Measurements from ENCODE around the gene FAM120B.
"Not testable (repeated sequence)": the region's sequence is repeated elsewhere in the genome, so short reads cannot be mapped to it uniquely, and the experiment has no call there.

The FAM120B gene

DNA sequence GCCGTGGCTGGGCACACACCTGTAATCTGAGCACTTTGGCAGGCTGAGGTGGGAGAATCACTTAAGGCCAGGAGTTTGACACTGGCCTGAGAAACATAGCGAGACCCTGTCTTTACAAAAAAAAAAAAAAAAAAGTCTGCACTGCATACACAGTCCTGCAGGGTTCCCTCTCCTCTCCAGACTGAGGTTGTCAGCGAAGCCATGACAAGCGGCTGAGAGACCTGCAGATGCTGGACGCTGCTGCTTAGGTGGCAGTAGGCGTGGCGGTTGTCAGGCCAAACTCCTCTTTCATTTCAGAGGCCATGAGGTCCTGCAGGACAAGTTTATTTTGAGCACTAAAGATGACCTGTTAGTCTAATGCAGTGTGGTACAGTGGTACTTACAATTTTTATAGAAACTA is 86.5 kb downstream of the FAM120B start:
- Histone ChIP-seq H3K27me3 (ENCODE audit: control insufficient read depth in 1 of 2, insufficient read depth in 2 of 2, low read length in 2 of 2) (no peaks in the 10 kb centered on the region), H3K36me3 (ENCODE audit: control insufficient read depth in 2 of 2, insufficient read depth in 2 of 2, low read length in 2 of 2) (peaks cover 44 to 49% of the 10 kb centered on the region in 2 donors), H3K9ac (ENCODE audit: low read length in 2 of 2) (no peak overlapping the region), H3K27ac (ENCODE audit: low read length) (no peak overlapping the region), H3K4me1 (ENCODE audit: control insufficient read depth, insufficient read depth, low read length) (no peaks in the 10 kb centered on the region), H3K9me3 (ENCODE audit: control insufficient read depth in 2 of 2, low read length in 2 of 2) (no peaks in the 10 kb centered on the region), H3K4me3 (ENCODE audit: low read length in 2 of 2) (no peak overlapping the region)

DNA sequence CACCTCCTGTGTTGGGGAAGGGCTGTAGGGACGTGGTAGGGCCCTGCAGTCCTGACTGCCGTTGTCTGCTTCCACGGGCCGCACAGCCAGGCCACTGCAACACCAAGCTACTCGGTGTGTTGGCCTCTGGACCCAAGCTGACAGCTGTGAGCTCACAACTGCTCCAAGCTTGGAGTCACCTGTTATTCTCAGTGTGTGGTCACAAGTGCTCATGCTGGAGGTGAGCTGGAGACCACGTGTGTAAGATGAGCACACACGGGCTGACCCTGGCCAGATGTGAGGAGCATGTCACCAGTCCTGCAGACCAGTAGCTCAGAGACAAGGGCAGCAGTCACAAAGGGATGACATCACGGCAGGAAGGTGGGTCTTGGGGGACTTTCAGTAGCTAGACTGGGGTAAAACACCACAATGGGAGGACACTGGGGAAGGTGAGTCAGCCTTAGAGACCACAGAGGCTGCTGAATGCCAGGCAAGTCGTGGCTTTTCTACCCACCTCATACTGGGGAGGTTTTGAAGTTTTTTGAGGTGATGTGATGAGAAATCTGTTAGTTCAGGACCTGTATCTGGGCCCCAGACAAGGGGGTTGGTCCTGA is 87.3 kb downstream of the FAM120B start:
- Histone ChIP-seq H3K27me3 (ENCODE audit: control insufficient read depth in 1 of 2, insufficient read depth in 2 of 2, low read length in 2 of 2) (no peaks in the 10 kb centered on the region), H3K9me3 (ENCODE audit: control insufficient read depth in 2 of 2, low read length in 2 of 2) (no peaks in the 10 kb centered on the region), H3K27ac (ENCODE audit: low read length) (no peak overlapping the region), H3K4me1 (ENCODE audit: control insufficient read depth, insufficient read depth, low read length) (no peaks in the 10 kb centered on the region), H3K36me3 (ENCODE audit: control insufficient read depth in 2 of 2, insufficient read depth in 2 of 2, low read length in 2 of 2) (peaks cover 44 to 49% of the 10 kb centered on the region in 2 donors), H3K9ac (ENCODE audit: low read length in 2 of 2) (no peak overlapping the region), H3K4me3 (ENCODE audit: low read length in 2 of 2) (no peak overlapping the region)

DNA sequence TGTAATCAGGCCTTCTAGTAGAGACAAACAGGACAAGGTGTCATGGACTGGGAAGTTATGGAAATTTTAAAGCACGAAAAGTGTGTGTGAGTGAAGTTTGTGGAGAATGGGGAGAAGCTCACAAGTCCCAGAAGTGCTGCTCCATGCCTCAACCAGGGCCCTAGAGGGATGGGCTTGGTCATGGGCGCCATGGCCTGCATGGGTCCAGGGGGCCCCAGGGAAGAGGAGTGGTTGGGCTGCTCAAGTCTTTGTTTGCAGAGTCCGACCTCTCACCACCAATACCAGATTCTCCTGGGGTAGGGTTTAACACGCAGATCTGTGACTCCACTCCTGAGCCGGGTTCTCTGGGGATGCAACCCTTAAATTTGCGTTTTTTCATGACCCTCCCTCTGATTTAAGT is 88.4 kb downstream of the FAM120B start:
- no peaks in the 10 kb centered on the region for H3K4me1 ChIP-seq (ENCODE audit: control insufficient read depth, insufficient read depth, low read length)
- H3K9ac ChIP-seq (ENCODE audit: low read length in 2 of 2) = no peak overlapping the region
- no peaks in the 10 kb centered on the region for H3K9me3 ChIP-seq (ENCODE audit: control insufficient read depth in 2 of 2, low read length in 2 of 2)
- H3K36me3 ChIP-seq (ENCODE audit: control insufficient read depth in 2 of 2, insufficient read depth in 2 of 2, low read length in 2 of 2) = peaks cover 44% of the 10 kb centered on the region in 2 donors
- no peak overlapping the region for H3K4me3 ChIP-seq (ENCODE audit: low read length in 2 of 2)
- no peaks in the 10 kb centered on the region for H3K27me3 ChIP-seq (ENCODE audit: control insufficient read depth in 1 of 2, insufficient read depth in 2 of 2, low read length in 2 of 2)
- no peak overlapping the region for H3K27ac ChIP-seq (ENCODE audit: low read length)

DNA sequence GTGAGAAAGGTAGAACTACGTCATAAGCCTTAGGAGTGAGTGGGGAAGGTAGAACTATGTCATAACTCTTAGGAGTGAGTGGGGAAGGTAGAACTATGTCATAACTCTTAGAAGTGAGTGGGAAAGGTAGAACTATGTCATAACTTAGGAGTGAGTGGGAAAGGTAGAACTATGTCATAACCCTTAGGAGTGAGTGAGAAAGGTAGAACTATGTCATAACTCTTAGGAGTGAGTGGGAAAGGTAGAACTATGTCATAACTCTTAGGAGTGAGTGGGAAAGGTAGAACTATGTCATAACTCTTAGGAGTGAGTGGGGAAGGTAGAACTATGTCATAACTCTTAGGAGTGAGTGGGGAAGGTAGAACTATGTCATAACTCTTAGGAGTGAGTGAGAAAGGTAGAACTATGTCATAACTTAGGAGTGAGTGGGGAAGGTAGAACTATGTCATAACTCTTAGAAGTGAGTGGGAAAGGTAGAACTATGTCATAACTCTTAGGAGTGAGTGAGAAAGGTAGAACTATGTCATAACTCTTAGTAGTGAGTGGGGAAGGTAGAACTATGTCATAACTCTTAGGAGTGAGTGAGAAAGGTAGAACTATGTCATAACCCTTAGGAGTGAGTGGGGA is 92.3 kb downstream of the FAM120B start:
- H3K4me3 ChIP-seq (ENCODE audit: low read length in 2 of 2); H3K9ac ChIP-seq (ENCODE audit: low read length in 2 of 2); H3K9me3 ChIP-seq (ENCODE audit: control insufficient read depth in 2 of 2, low read length in 2 of 2); H3K27ac ChIP-seq (ENCODE audit: low read length); H3K27me3 ChIP-seq (ENCODE audit: control insufficient read depth in 1 of 2, insufficient read depth in 2 of 2, low read length in 2 of 2); H3K4me1 ChIP-seq (ENCODE audit: control insufficient read depth, insufficient read depth, low read length): not testable (repeated sequence)
- H3K36me3 ChIP-seq (ENCODE audit: control insufficient read depth in 2 of 2, insufficient read depth in 2 of 2, low read length in 2 of 2) = peaks cover 36 to 41% of the 10 kb centered on the region in 2 donors

DNA sequence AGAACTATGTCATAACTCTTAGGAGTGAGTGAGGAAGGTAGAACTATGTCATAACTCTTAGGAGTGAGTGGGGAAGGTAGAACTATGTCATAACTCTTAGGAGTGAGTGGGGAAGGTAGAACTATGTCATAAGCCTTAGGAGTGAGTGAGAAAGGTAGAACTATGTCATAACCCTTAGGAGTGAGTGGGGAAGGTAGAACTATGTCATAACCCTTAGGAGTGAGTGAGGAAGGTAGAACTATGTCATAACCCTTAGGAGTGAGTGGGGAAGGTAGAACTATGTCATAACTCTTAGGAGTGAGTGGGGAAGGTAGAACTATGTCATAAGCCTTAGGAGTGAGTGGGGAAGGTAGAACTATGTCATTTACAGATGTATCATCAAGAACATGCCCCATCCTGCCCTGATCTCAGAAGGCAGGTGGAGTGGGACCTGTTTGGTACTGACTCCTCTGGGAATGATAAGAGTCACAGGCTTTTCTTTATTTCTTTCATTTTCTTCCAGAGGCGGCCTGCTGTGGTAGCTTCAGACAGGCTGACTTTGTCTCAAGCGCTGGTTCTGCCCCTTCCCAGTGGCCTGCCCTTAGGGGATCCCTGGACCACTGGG is 93.5 kb downstream of the FAM120B start:
- not testable (repeated sequence) for H3K4me1 ChIP-seq (ENCODE audit: control insufficient read depth, insufficient read depth, low read length); H3K4me3 ChIP-seq (ENCODE audit: low read length in 2 of 2); H3K9me3 ChIP-seq (ENCODE audit: control insufficient read depth in 2 of 2, low read length in 2 of 2); H3K9ac ChIP-seq (ENCODE audit: low read length in 2 of 2); H3K27me3 ChIP-seq (ENCODE audit: control insufficient read depth in 1 of 2, insufficient read depth in 2 of 2, low read length in 2 of 2); H3K27ac ChIP-seq (ENCODE audit: low read length)
- peaks cover 36 to 40% of the 10 kb centered on the region in 2 donors for H3K36me3 ChIP-seq (ENCODE audit: control insufficient read depth in 2 of 2, insufficient read depth in 2 of 2, low read length in 2 of 2)

DNA sequence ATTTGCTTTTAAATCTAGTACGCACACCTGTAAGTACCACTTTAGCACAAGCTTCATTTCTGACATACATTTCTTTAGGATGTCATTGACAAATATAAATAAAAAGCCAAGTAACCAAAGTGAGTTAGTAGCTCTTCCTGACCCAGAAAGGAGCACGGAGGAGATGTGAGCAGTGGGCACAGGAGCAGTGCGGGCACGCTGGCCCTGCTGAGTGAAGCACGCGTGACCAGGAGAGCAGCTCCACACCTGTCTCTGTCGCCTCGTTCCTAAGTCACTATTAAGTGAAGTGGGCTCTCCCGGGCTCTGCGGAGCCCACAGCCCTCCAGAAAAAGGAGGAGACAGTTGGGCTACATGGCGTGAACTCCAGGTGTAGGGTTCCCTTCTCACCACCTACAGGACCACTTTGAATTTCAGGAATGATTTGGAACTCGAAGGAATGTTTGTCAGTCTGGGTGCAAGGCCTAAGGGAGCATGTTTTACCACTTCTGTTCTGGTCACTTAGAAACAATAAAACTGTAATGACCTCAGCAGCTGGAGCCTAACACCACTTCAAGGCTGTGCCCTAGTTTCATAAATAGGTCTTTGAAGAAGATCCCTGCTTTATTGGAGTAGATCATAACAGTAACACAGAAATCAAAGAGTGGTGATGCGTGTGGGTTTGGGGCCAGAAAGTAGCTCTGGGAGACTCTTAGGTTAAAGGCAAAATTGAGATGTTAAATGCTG is 95.9 kb downstream of the FAM120B start:
- H3K9ac ChIP-seq (ENCODE audit: low read length in 2 of 2) = no peak overlapping the region
- no peaks in the 10 kb centered on the region for H3K9me3 ChIP-seq (ENCODE audit: control insufficient read depth in 2 of 2, low read length in 2 of 2)
- no peak overlapping the region for H3K27ac ChIP-seq (ENCODE audit: low read length)
- no peak overlapping the region for H3K4me3 ChIP-seq (ENCODE audit: low read length in 2 of 2)
- no peaks in the 10 kb centered on the region for H3K4me1 ChIP-seq (ENCODE audit: control insufficient read depth, insufficient read depth, low read length)
- H3K36me3 ChIP-seq (ENCODE audit: control insufficient read depth in 2 of 2, insufficient read depth in 2 of 2, low read length in 2 of 2) = peaks cover 24 to 32% of the 10 kb centered on the region in 2 donors
- H3K27me3 ChIP-seq (ENCODE audit: control insufficient read depth in 1 of 2, insufficient read depth in 2 of 2, low read length in 2 of 2) = no peaks in the 10 kb centered on the region

DNA sequence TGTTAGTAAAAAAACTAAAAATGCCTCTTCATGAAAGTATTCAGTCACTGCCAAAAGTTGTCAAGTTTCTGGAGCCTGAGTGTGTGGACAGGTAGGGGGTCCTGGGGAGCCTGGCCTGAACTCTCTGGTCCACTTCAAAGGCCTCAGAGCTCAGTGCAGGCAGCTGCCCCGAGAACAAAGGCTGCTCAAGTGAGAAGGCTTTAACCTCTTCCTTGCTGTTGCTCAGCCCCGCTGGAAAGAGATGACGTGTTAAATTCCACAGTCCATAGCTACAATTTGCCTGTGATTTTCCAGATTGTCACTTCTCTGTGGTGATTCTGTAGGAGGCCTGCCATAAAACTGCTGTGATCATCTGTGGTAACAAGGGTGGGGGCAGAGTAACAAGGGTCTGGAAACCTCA is 96.9 kb downstream of the FAM120B start:
- Histone ChIP-seq H3K4me3 (ENCODE audit: low read length in 2 of 2) (no peak overlapping the region), H3K9ac (ENCODE audit: low read length in 2 of 2) (no peak overlapping the region), H3K9me3 (ENCODE audit: control insufficient read depth in 2 of 2, low read length in 2 of 2) (no peaks in the 10 kb centered on the region), H3K27me3 (ENCODE audit: control insufficient read depth in 1 of 2, insufficient read depth in 2 of 2, low read length in 2 of 2) (no peaks in the 10 kb centered on the region), H3K36me3 (ENCODE audit: control insufficient read depth in 2 of 2, insufficient read depth in 2 of 2, low read length in 2 of 2) (peaks cover 21 to 27% of the 10 kb centered on the region in 2 donors), H3K4me1 (ENCODE audit: control insufficient read depth, insufficient read depth, low read length) (no peaks in the 10 kb centered on the region), H3K27ac (ENCODE audit: low read length) (no peak overlapping the region)

DNA sequence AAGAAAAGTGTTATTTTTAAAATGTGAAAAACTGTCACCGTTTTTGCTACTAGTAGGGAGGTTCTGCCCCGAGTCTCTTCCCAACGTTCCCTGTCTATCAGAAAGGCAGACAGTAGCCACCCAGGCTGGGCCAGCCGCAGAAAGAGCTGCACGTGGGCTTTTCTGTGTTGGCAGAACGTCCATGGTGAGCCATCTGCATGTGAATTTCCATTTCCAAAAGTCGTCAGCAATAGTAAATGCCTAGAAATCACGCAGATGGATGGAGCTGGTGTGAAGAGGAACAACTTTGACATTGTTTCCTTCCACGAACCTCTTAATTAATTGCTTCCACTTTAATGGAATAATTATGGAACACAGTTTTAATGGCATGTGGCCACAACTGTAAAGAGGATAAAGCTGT is 97.5 kb downstream of the FAM120B start:
- Histone ChIP-seq H3K4me3 (ENCODE audit: low read length in 2 of 2) (no peak overlapping the region), H3K27me3 (ENCODE audit: control insufficient read depth in 1 of 2, insufficient read depth in 2 of 2, low read length in 2 of 2) (no peaks in the 10 kb centered on the region), H3K9ac (ENCODE audit: low read length in 2 of 2) (no peak overlapping the region), H3K4me1 (ENCODE audit: control insufficient read depth, insufficient read depth, low read length) (no peaks in the 10 kb centered on the region), H3K27ac (ENCODE audit: low read length) (no peak overlapping the region), H3K9me3 (ENCODE audit: control insufficient read depth in 2 of 2, low read length in 2 of 2) (no peaks in the 10 kb centered on the region), H3K36me3 (ENCODE audit: control insufficient read depth in 2 of 2, insufficient read depth in 2 of 2, low read length in 2 of 2) (peaks cover 21 to 27% of the 10 kb centered on the region in 2 donors)

- no peak overlapping the region for H3K9ac ChIP-seq (ENCODE audit: low read length in 2 of 2)
- H3K4me1 ChIP-seq (ENCODE audit: control insufficient read depth, insufficient read depth, low read length) = no peaks in the 10 kb centered on the region
- peaks cover 21 to 27% of the 10 kb centered on the region in 2 donors for H3K36me3 ChIP-seq (ENCODE audit: control insufficient read depth in 2 of 2, insufficient read depth in 2 of 2, low read length in 2 of 2)
- H3K27ac ChIP-seq (ENCODE audit: low read length) = no peak overlapping the region
- no peak overlapping the region for H3K4me3 ChIP-seq (ENCODE audit: low read length in 2 of 2)
- no peaks in the 10 kb centered on the region for H3K27me3 ChIP-seq (ENCODE audit: control insufficient read depth in 1 of 2, insufficient read depth in 2 of 2, low read length in 2 of 2)
- H3K9me3 ChIP-seq (ENCODE audit: control insufficient read depth in 2 of 2, low read length in 2 of 2) = no peaks in the 10 kb centered on the region
Measured at GRCh38 chr6:170404697-170405096, 98.1 kb downstream of the FAM120B start.

DNA sequence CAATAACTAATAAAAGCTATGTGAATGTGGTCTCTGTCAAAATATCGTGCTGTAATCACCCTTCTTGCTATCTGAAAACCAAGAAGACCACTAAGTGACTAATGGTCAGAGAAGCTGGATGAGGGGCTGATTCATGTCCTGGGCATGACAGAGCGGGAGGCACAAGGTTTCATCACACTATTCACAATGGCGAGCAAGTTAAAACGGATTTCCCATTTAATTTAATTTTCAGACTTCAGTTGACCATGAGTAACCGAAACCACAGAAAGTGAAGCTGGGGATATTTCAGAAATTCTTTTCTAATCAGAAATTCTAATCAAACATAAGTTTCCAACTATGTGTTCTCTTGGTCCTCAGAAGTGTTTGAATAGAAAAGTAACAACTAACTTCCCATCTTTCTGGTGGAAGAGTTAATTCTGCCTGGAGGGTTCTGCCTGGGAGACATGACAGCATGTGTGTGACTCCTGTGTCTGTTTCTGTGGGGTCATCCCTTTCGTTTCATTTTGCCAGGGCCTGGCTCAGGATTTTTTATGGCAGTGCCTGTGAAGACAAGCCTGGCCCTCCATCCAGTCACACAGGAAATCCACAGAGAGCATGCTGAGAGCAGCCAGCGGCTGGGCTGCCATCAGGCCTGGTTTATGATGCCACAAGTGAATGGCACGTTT is 98.9 kb downstream of the FAM120B start:
- no peak overlapping the region for H3K27ac ChIP-seq (ENCODE audit: low read length)
- no peaks in the 10 kb centered on the region for H3K27me3 ChIP-seq (ENCODE audit: control insufficient read depth in 1 of 2, insufficient read depth in 2 of 2, low read length in 2 of 2)
- no peak overlapping the region for H3K4me3 ChIP-seq (ENCODE audit: low read length in 2 of 2)
- no peaks in the 10 kb centered on the region for H3K4me1 ChIP-seq (ENCODE audit: control insufficient read depth, insufficient read depth, low read length)
- H3K36me3 ChIP-seq (ENCODE audit: control insufficient read depth in 2 of 2, insufficient read depth in 2 of 2, low read length in 2 of 2) = peaks cover 18 to 25% of the 10 kb centered on the region in 2 donors
- no peak overlapping the region for H3K9ac ChIP-seq (ENCODE audit: low read length in 2 of 2)
- no peaks in the 10 kb centered on the region for H3K9me3 ChIP-seq (ENCODE audit: control insufficient read depth in 2 of 2, low read length in 2 of 2)

Measured in stomach smooth muscle (tissue), 2 donors.